Kidney (tissue), 14 donors: Measurements from ENCODE around the gene RTL5. TPM values are rescaled to one million over a fixed set of nuclear protein-coding genes. Genes with fewer than 3 reads are reported as not detected.

Source experiments
- DNase-seq, 5 donors: peaks; one replicate each; pipeline ENCODE4 v3.0.0-alpha.2; 2013 to 2020
- FAIRE-seq: peaks from 2 replicates; lab custom pipeline; 2012; peaks lifted over from hg19 to GRCh38; lab: Jason Lieb, UNC
- H3K27ac ChIP-seq, 2 donors: one replicate each; pipeline ENCODE4 v1.7.0; 2013; ENCODE audit warnings: low read depth in 2 of 2, low read length in 2 of 2, inconsistent platforms in 1 of 2
- H3K27me3 ChIP-seq: one replicate; pipeline ENCODE4 v1.7.1; 2013; ENCODE audit warnings: low read length, inconsistent platforms; ENCODE audit not compliant: control insufficient read depth, insufficient read depth
- H3K36me3 ChIP-seq, 3 donors: one replicate each; pipeline versions ENCODE4 v1.7.0 to v1.7.1; 2013; ENCODE audit warnings: low read length in 3 of 3, control low read depth in 1 of 3, inconsistent platforms in 1 of 3; ENCODE audit not compliant: insufficient read depth in 3 of 3, control insufficient read depth in 2 of 3
- H3K4me1 ChIP-seq, 3 donors: one replicate each; pipeline versions ENCODE4 v1.7.0 to v1.7.1; 2013; ENCODE audit warnings: low read length in 3 of 3, inconsistent platforms in 1 of 3, low read depth in 1 of 3; ENCODE audit not compliant: control insufficient read depth in 2 of 3, insufficient read depth in 2 of 3
- H3K4me3 ChIP-seq, 3 donors: one replicate each; pipeline versions ENCODE4 v1.7.0 to v1.8.1; 2013; ENCODE audit warnings: low read length in 3 of 3, control low read depth in 1 of 3, inconsistent platforms in 1 of 3
- H3K9ac ChIP-seq, 3 donors: one replicate each; pipeline versions ENCODE4 v1.7.0 to v1.7.1; 2013; ENCODE audit warnings: low read length in 3 of 3, control low read depth in 1 of 3, inconsistent platforms in 1 of 3
- H3K9me3 ChIP-seq, 3 donors: one replicate each; pipeline versions ENCODE4 v1.7.0 to v1.7.1; 2013; ENCODE audit warnings: low read length in 3 of 3, control low read depth in 1 of 3, inconsistent platforms in 1 of 3; ENCODE audit not compliant: control insufficient read depth in 2 of 3, insufficient read depth in 1 of 3
- intact Hi-C: fragments of 100-400 bp; cut with DNase I; formaldehyde crosslinking; loops from one replicate; pipeline ENCODE4 v1.11.1; 2022
- polyA plus RNA-seq: library from polyadenylated mRNA; stranded (reverse); fragments of 350-450 nt; fragmentation: Illumina TruSeq; extraction: RNeasy Lipid Tissue Mini Kit (QIAGEN cat#74804); gene quantifications from one replicate; pipeline ENCODE4 v1.2.3, GENCODE V29; 2014; ENCODE audit warnings: low read depth, low replicate concordance; ENCODE audit not compliant: insufficient read depth
- total RNA-seq: library from RNA; stranded (reverse); fragmentation: NEBNext Ultra II Directional; extraction: Animal tissue kit (Norgen Biotek cat#: 25700); gene quantifications from one replicate; pipeline ENCODE4 v1.2.1, GENCODE V29; 2021
- TF ChIP-seq, protein P1 (sequence below): IDR thresholded peaks from 3 replicates; pipeline ENCODE4 v1.5.1; 2012; ENCODE audit warnings: mild to moderate bottlenecking, moderate library complexity, borderline replicate concordance; ENCODE audit not compliant: insufficient read depth; ENCODE audit errors: extremely low read depth
- donor health status: control.
- donor health status: control.
- donor health status: control.
- donor health status: control.
- donor health status: control.
- donor health status: DM: yes; HTN: yes; CAD: no.
- donor health status: Normal renal cell carcinoma (clear cell type).

RTL5 gene
- total and polyA plus RNA-seq, 2 donors from 2014 or later: 5.7 to 6.9 TPM

DNA sequence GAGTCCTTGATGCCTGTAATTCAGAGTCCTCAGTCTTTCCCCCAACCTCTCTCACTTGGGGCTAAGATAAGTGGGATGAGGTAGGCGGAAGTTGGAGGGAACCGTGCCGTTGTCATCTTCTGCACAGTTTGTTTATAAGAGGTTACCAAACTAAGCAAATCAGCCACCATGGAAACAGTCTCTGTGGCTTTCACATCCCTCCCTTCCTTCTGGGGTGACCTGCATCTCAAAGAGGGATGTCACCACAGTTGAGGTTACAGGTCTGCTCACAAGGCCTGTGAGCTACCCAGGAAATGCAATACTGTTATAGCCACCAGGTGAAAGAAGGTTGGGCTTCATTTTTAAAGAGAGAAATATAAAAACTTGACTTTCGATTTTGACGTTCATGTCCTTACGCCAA, 26.3 kb downstream of the RTL5 start:
- H3K4me1 ChIP-seq: peaks cover 0 to 15% (median 4%) of the 10 kb centered on the region in 3 donors
- DNase-seq (no peak), FAIRE-seq (no peak)
- H3K27me3 ChIP-seq: peaks cover 2% of the 10 kb centered on the region
- intact Hi-C loops: no loop called here
- no peak overlapping the region for H3K9ac ChIP-seq
- H3K4me3 ChIP-seq: no peak overlapping the region
- no peaks in the 10 kb centered on the region for H3K36me3 ChIP-seq
- TF ChIP-seq, protein P1, sequence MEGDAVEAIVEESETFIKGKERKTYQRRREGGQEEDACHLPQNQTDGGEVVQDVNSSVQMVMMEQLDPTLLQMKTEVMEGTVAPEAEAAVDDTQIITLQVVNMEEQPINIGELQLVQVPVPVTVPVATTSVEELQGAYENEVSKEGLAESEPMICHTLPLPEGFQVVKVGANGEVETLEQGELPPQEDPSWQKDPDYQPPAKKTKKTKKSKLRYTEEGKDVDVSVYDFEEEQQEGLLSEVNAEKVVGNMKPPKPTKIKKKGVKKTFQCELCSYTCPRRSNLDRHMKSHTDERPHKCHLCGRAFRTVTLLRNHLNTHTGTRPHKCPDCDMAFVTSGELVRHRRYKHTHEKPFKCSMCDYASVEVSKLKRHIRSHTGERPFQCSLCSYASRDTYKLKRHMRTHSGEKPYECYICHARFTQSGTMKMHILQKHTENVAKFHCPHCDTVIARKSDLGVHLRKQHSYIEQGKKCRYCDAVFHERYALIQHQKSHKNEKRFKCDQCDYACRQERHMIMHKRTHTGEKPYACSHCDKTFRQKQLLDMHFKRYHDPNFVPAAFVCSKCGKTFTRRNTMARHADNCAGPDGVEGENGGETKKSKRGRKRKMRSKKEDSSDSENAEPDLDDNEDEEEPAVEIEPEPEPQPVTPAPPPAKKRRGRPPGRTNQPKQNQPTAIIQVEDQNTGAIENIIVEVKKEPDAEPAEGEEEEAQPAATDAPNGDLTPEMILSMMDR: no peak
- H3K9me3 ChIP-seq: no peaks in the 10 kb centered on the region
- H3K27ac ChIP-seq: no peak overlapping the region

DNA sequence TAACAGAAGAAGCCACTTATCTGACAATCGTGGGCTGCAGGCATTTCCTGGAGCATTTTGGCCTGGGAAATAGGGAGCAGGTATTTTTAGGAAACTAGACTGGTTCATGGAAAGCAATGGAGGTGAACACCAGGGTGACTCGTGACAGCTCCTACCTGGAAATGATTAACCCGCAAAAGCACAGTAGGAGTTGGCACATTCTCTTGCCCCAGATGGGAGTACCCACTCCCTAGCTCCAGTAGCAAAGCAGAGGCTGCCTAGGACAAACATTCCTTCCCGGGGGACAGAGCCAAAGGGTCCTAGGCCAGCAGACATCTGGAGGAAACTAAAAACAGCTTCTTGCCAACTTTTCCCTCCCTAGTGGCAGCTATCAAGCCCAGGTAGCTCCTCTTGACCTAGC, 29.0 kb downstream of the RTL5 start:
- TF ChIP-seq, protein P1: no peak
- DNase-seq (peak in 3 of 5 donors; percentile 57 to 80 (median 62)), FAIRE-seq (no peak)
- peaks cover 4% of the 10 kb centered on the region for H3K27me3 ChIP-seq
- no peaks in the 10 kb centered on the region for H3K36me3 ChIP-seq
- no peaks in the 10 kb centered on the region for H3K9me3 ChIP-seq
- no peak overlapping the region for H3K4me3 ChIP-seq
- H3K4me1 ChIP-seq: peaks cover 0 to 15% (median 4%) of the 10 kb centered on the region in 3 donors
- peak overlapping the region in 1 of 3 donors; percentile 55 for H3K9ac ChIP-seq
- H3K27ac ChIP-seq: peak overlapping the region in 1 of 2 donors; percentile 63
- intact Hi-C loops: no loop called here

DNA sequence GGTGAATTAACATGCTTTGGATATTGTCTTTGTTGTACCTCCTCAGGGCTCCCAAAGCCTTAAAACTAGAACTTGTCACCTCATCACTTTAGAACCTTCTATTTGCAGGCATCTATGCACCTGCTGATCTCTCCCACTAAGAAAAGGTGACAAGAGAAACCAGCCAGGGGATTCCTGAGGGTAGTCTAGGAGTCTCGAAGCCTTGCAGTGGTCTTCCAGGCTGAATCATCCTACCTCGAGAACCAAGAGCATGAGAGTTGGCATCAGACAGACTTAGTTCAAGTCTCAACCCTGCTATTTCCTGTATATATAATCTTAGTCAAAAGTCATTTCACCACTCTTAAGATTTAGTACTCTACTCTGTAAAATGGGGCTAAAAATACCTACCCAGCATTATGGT, 29.6 kb downstream of the RTL5 start:
- H3K27me3 ChIP-seq: peaks cover 4% of the 10 kb centered on the region
- H3K27ac ChIP-seq: peak overlapping the region; percentile 22 to 65
- FAIRE-seq (no peak), DNase-seq (no peak)
- peaks cover 0 to 15% (median 4%) of the 10 kb centered on the region in 3 donors for H3K4me1 ChIP-seq
- intact Hi-C loops: no loop called here
- H3K9ac ChIP-seq: peak overlapping the region in 1 of 3 donors; percentile 19
- H3K9me3 ChIP-seq: no peaks in the 10 kb centered on the region
- H3K4me3 ChIP-seq: no peak overlapping the region
- TF ChIP-seq, protein P1: no peak
- H3K36me3 ChIP-seq: no peaks in the 10 kb centered on the region

DNA sequence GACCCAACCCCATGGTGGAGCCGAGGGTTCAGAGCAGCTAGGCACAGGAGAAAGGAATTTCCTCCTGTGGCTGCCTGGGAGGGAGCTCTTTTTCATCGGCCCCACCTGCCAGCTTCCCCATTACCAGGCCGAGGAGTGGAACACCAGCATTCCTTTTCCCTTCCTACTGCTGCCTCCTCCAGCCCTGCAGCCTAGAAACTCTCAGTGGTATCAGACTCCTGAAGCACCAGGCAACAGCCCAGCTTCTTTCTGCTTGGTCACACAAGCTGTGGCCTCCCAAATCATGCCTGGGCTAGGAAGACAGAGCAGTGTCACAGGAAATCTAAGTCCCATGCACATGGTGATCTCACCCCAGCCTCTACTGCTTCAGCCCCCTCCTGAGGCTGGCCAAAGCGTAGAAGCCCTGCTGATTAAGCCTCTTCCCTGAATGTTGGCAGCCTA, 30.1 kb downstream of the RTL5 start:
- Histone ChIP-seq H3K9ac (peak overlapping the region in 1 of 3 donors; percentile 19), H3K9me3 (no peaks in the 10 kb centered on the region), H3K27me3 (peaks cover 4% of the 10 kb centered on the region), H3K27ac (peak overlapping the region; percentile 22 to 65), H3K36me3 (no peaks in the 10 kb centered on the region), H3K4me3 (no peak overlapping the region), H3K4me1 (peaks cover 0 to 15% (median 4%) of the 10 kb centered on the region in 3 donors)
- no peak for FAIRE-seq
- intact Hi-C loops: no loop called here
- peak in 1 of 5 donors; percentile 33 for DNase-seq
- TF ChIP-seq, protein P1: no peak
